Tibial nerve (tissue), 4 donors: Measurements from ENCODE around the gene CORO7. TPM values are rescaled to one million over a fixed set of nuclear protein-coding genes. Genes with fewer than 3 reads are reported as not detected.
A peak's percentile ranks its signal among the peaks of the same experiment; 100 is the strongest.

Source experiments
- DNase-seq, 2 donors: peaks; one replicate each; pipeline ENCODE4 v3.0.0-alpha.2; 2019; ENCODE audit warnings: low spot score in 2 of 2
- H3K27ac ChIP-seq, 4 donors: fragments of 200-600 bp; sonication (generic) in 3 of 4; one replicate each; pipeline ENCODE4 v1.5.1; 2017 to 2019; ENCODE audit warnings: mild to moderate bottlenecking in 1 of 4
- H3K27me3 ChIP-seq, 2 donors: fragments of 200-600 bp; sonication (generic) in 1 of 2; one replicate each; pipeline versions ENCODE4 v1.5.1 to v1.6.0; 2017 to 2019
- H3K36me3 ChIP-seq, 3 donors: fragments of 200-600 bp; sonication (generic); one replicate each; pipeline ENCODE4 v1.5.1; 2018 to 2019
- H3K4me1 ChIP-seq, 4 donors: fragments of 200-600 bp; sonication (generic) in 3 of 4; one replicate each; pipeline ENCODE4 v1.5.1; 2017 to 2019
- H3K4me3 ChIP-seq, 4 donors: fragments of 200-600 bp; sonication (generic) in 3 of 4; one replicate each; pipeline ENCODE4 v1.5.1; 2017 to 2019; ENCODE audit warnings: mild to moderate bottlenecking in 1 of 4, moderate library complexity in 1 of 4
- H3K9me3 ChIP-seq, 4 donors: fragments of 200-600 bp; sonication (generic) in 3 of 4; one replicate each; pipeline ENCODE4 v1.5.1; 2017 to 2019
- CTCF ChIP-seq, 5 experiments: fragments of 200-600 bp in 3 of 5; fragments of 450-650 bp in 2 of 5; sonication (generic) in 3 of 5; IDR thresholded peaks; one replicate each; pipeline ENCODE4 v1.5.1; 2016 to 2019; ENCODE audit warnings: antibody characterized with exemption in 5 of 5, mild to moderate bottlenecking in 3 of 5, moderate library complexity in 2 of 5
- EP300 ChIP-seq, 2 donors: sonication (generic); formaldehyde crosslinking; IDR thresholded peaks; one replicate each; pipeline ENCODE4 v1.6.1; 2017; ENCODE audit warnings: antibody characterized with exemption in 2 of 2, mild to moderate bottlenecking in 1 of 2
- POLR2A ChIP-seq, 2 donors: fragments of 450-650 bp; IDR thresholded peaks; one replicate each; pipeline ENCODE4 v1.6.1; 2017; ENCODE audit warnings: antibody characterized with exemption in 2 of 2, mild to moderate bottlenecking in 2 of 2, moderate library complexity in 2 of 2
- WGBS, 2 donors: methylation state at CpG; one replicate each; pipeline ENCODE4 v1.1.5; 2018; 5-methylcytosine and 5-hydroxymethylcytosine counted together
- total RNA-seq, 4 donors: library from RNA; depleted of rRNA; stranded (reverse); fragments of >200 nt; gene quantifications; one replicate each; pipeline ENCODE4 v1.1.0, GENCODE V29; 2016

Gene CORO7
- total RNA-seq, 4 donors from 2014 or later: 27.8 to 77.4 (median 52.1) TPM

DNA sequence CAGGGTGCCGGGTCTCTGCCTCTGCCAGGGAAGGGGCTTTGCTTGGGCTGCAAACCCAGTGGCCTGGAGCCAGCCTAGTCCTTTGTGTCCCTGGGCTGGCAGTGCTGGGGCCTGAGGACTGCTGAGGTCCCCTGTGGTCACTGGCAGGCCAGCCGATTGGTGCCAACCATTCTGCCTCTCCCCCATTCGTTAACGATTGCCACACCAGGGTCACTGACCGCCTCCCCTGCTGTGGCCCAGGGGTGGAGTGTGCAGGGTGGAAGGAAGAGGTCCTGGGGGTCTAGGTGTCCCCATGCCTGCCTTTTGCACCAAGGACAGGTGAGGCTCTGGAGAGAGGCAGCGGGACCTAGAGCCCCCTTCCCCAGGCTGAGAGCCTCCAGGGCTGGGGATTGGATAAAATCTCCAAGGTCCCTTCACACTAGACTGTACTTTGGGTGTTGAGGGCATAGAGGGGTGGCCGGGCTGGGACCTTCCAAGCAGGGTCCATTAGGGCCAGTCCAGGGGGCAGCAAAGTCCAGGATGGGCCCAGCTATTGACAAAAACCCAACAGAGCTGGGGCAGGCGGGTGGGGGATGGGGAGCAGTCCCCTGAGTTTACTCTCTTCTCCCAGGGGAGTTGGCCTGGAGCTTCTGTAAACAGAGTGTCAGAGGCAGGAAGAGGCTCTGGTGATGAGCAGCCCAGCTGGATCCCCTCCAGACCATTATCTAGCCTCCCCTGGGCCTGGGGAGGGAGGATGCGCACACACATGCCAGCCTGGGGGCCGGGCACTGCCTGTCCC is 43.6 kb downstream of the CORO7 start:
- Histone ChIP-seq H3K4me3 (peak overlapping the region; percentile 55 to 81 (median 64)), H3K4me1 (peaks cover 0 to 90% (median 77%) of the 10 kb centered on the region in 4 donors), H3K36me3 (no peaks in the 10 kb centered on the region), H3K9me3 (no peaks in the 10 kb centered on the region), H3K27me3 (no peaks in the 10 kb centered on the region), H3K27ac (peak overlapping the region; percentile 81 to 95 (median 89))
- no peak for DNase-seq
- WGBS, 2 donors: 56 to 80% methylated on average over 4 to 10 of the region's 10 CpGs
- TF ChIP-seq EP300 (IDR thresholded peaks at IDR 0.05): no peak
- TF ChIP-seq POLR2A (IDR thresholded peaks at IDR 0.05): no peak
- TF ChIP-seq CTCF (IDR thresholded peaks at IDR 0.05): no peak

- Histone ChIP-seq H3K9me3 (no peaks in the 10 kb centered on the region), H3K4me1 (peaks cover 0 to 83% (median 70%) of the 10 kb centered on the region in 4 donors), H3K27me3 (no peaks in the 10 kb centered on the region), H3K36me3 (no peaks in the 10 kb centered on the region), H3K4me3 (peak overlapping the region; percentile 55 to 81 (median 64)), H3K27ac (peak overlapping the region; percentile 81 to 95 (median 89))
- DNase-seq: no peak
- TF ChIP-seq CTCF (IDR thresholded peaks at IDR 0.05) (no peak), EP300 (IDR thresholded peaks at IDR 0.05) (no peak), POLR2A (IDR thresholded peaks at IDR 0.05) (no peak)
- WGBS, 2 donors: 0 to 3% methylated on average over 16 to 18 of the region's 43 CpGs
Observed at GRCh38 chr16:4372001-4372577, 44.3 kb downstream of the CORO7 start.

DNA sequence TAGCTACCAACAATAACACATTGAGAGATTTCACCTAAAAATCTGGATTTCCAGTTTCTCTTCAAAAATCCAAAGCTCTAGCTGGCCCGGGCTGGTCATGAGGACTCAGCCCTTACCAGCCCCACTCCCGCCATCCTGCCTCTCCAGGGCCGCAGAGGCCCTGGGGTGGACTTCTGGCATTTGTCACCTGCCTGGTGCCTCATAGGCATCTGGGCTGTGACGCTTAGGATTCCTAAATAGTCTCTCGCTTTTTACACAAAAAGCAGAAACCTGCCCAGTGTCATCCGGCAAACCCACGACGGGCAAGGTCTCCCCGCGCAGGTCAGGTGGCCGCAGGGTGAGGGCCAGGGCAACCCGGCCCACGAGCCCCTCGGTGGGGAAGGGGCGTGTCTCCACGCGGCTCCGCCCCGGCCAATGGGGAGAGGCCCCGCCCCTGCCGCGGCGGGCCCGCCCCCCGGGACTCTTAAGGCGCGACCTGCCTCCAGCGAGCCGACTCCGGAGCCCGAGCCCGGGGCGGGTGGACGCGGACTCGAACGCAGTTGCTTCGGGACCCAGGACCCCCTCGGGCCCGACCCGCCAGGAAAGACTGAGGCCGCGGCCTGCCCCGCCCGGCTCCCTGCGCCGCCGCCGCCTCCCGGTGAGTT is 44.9 kb downstream of the CORO7 start, which contains the start of gene VASN:
Gene VASN (plus strand): TSS at position 492 of the 644 bp plus-strand sequence. CDS start 9,030 bp downstream, outside the sequence.
- no peaks in the 10 kb centered on the region for H3K36me3 ChIP-seq
- peak; percentile 77 to 83 for DNase-seq

DNA sequence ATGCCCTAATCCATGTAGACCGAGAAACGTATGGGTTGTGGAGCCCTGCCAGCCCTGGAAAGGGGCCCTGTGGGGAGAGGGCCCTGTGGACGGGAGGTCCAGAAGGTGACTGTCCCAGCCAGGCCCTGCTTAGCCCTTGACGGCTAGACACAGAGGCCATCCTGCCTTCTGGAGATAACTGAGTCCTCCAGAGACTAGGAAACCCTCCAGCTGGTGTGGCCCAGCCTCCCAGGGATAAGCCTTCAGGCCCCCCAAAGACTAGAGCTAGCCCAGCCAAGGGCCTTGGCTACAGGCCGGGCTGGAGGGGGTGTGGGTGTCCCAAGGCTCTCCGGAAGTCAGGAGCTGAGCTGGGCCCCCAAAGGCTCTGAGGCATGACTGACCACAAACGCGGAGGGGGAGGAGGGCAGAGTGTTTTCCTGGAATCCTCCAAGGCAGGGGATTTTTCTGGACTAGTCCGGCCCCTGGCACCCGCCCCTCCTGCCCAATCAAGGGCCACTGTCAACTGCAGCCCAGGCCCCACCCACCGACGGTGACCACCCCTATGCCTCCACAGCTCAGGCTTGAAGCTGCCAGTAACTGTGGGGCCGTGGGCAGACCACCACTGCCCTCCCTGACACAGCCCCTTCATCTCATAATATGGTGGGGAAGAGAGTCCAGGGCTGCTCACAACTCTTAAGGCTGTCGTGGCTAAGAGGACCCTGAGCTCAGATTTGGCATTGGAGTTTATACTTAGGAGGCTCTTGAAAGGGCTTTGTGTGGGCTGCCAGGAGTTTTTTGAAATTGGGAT is 45.6 kb downstream of the CORO7 start:
- 8 to 30% methylated on average over 2 to 14 of the region's 14 CpGs for WGBS, 2 donors
- H3K4me3 ChIP-seq: peak overlapping the region in 3 of 4 donors; percentile 55 to 81 (median 64)
- H3K9me3 ChIP-seq: no peaks in the 10 kb centered on the region
- H3K27me3 ChIP-seq: no peaks in the 10 kb centered on the region
- H3K27ac ChIP-seq: peak overlapping the region; percentile 81 to 95 (median 89)
- peaks cover 0 to 70% (median 58%) of the 10 kb centered on the region in 4 donors for H3K4me1 ChIP-seq
- H3K36me3 ChIP-seq: no peaks in the 10 kb centered on the region
- DNase-seq: peak; percentile 70 to 71
- TF ChIP-seq CTCF (IDR thresholded peaks at IDR 0.05) (no peak), POLR2A (IDR thresholded peaks at IDR 0.05) (no peak), EP300 (IDR thresholded peaks at IDR 0.05) (peak in 1 of 2 donors; percentile 77)

More for the DNA sequence above, 44.9 kb downstream of the CORO7 start, which contains the start of gene VASN:
- H3K27me3 ChIP-seq: no peaks in the 10 kb centered on the region
- TF ChIP-seq EP300 (IDR thresholded peaks at IDR 0.05) (peak; percentile 24 to 98), CTCF (IDR thresholded peaks at IDR 0.05) (peak in 1 of 5 experiments; percentile 39), POLR2A (IDR thresholded peaks at IDR 0.05) (peak; percentile 85 to 98)
- H3K4me1 ChIP-seq: peaks cover 0 to 77% (median 64%) of the 10 kb centered on the region in 4 donors
- H3K9me3 ChIP-seq: no peaks in the 10 kb centered on the region
- 8% methylated on average over 11 to 25 of the region's 50 CpGs for WGBS, 2 donors
- H3K27ac ChIP-seq: peak within 1 kb of the TSS; percentile 81 to 95 (median 89)
- H3K4me3 ChIP-seq: peak within 1 kb of the TSS; percentile 55 to 81 (median 64)
